Prostate gland (tissue), 2 donors: ENCODE data around the gene RNF157.

ENCODE experiments used
- CTCF ChIP-seq, 4 experiments: fragments of 200-600 bp in 2 of 4; fragments of 450-650 bp in 2 of 4; sonication (generic) in 2 of 4; IDR thresholded peaks; 1 replicate in 3 of 4; 2 replicates in 1 of 4; pipeline ENCODE4 v1.5.1; 2016 to 2019; ENCODE audit warnings: antibody characterized with exemption in 4 of 4, mild to moderate bottlenecking in 2 of 4, moderate library complexity in 2 of 4
- POLR2A ChIP-seq: fragments of 450-650 bp; IDR thresholded peaks from one replicate; pipeline ENCODE4 v1.6.1; 2016; ENCODE audit warnings: antibody characterized with exemption, mild to moderate bottlenecking
- POLR2AphosphoS5 ChIP-seq: sonication (generic); formaldehyde crosslinking; IDR thresholded peaks from one replicate; pipeline ENCODE4 v1.6.1; 2017; ENCODE audit warnings: antibody characterized with exemption

GRCh38 chr17:76278952-76279741 is 38.9 kb upstream of the RNF157 start:
- TF ChIP-seq CTCF (IDR thresholded peaks at IDR 0.05) = peak; percentile 97 to 100 (median 98)
- peak; percentile 75 for TF ChIP-seq POLR2AphosphoS5
- no peak for TF ChIP-seq POLR2A
